A673 (cell line): ENCODE results near the gene RHCG. TPM values are rescaled to one million over a fixed set of nuclear protein-coding genes. Genes with fewer than 3 reads are reported as not detected.

ENCODE experiments used
- BruUV-seq: library from RNA; stranded (reverse); fragments of 400-500 nt; replicated peaks from 2 replicates; lab custom pipeline; 2021; lab: Mats Ljungman, UMichigan
- CTCF ChIA-PET: fragments of 300-600 bp; sonication (Branson Sonifier 250); formaldehyde crosslinking; loops from one replicate; lab custom pipeline; 2022; ENCODE audit warnings: antibody characterized with exemption; lab: Charles Lee
- POLR2A ChIA-PET: fragments of 300-600 bp; sonication (Branson Sonifier 250); formaldehyde crosslinking; loops from one replicate; lab custom pipeline; 2022; ENCODE audit warnings: antibody characterized with exemption; ENCODE audit not compliant: low non-redundant PET; lab: Charles Lee
- DNase-seq: peaks from one replicate; pipeline ENCODE4 v3.0.0-alpha.2; 2015; ENCODE audit warnings: low spot score
- H3K27ac ChIP-seq: fragments of 200-600 bp; sonication (generic); 2 replicates; pipeline ENCODE4 v1.5.1; 2016; ENCODE audit warnings: mixed run types, low read depth, mild to moderate bottlenecking, mixed read lengths, antibody characterized with exemption, low read length; ENCODE audit not compliant: poor library complexity, severe bottlenecking
- H3K27me3 ChIP-seq: fragments of 200-600 bp; sonication (generic); replicated peaks from 2 replicates; pipeline ENCODE4 v1.6.1; 2017; ENCODE audit warnings: mixed run types, low read depth, mild to moderate bottlenecking, mixed read lengths, antibody characterized with exemption, low read length; ENCODE audit not compliant: insufficient read depth, poor library complexity
- H3K36me3 ChIP-seq: fragments of 200-600 bp; sonication (generic); 2 replicates; pipeline ENCODE4 v1.6.1; 2016; ENCODE audit warnings: mixed run types, mild to moderate bottlenecking, mixed read lengths, antibody characterized with exemption, low read length; ENCODE audit not compliant: insufficient read depth, poor library complexity, severe bottlenecking
- H3K4me1 ChIP-seq: fragments of 200-600 bp; sonication (generic); 2 replicates; pipeline ENCODE4 v1.6.1; 2017; ENCODE audit warnings: mixed run types, mild to moderate bottlenecking, mixed read lengths, antibody characterized with exemption, low read length; ENCODE audit not compliant: insufficient read depth, poor library complexity, severe bottlenecking
- H3K4me3 ChIP-seq: fragments of 200-600 bp; sonication (generic); 2 replicates; pipeline ENCODE4 v1.5.1; 2016; ENCODE audit warnings: low read depth, mixed run types, mild to moderate bottlenecking, mixed read lengths, low read length; ENCODE audit not compliant: poor library complexity, severe bottlenecking
- H3K9me3 ChIP-seq: fragments of 200-600 bp; sonication (generic); 2 replicates; pipeline ENCODE4 v1.6.1; 2016; ENCODE audit warnings: mixed run types, low read depth, mild to moderate bottlenecking, mixed read lengths, antibody characterized with exemption, low read length; ENCODE audit not compliant: poor library complexity, severe bottlenecking
- EZH2 ChIP-seq: fragments of 200-600 bp; sonication (generic); IDR thresholded peaks from 2 replicates; pipeline ENCODE4 v1.6.1; 2017; ENCODE audit warnings: borderline replicate concordance, low read depth, mild to moderate bottlenecking, mixed read lengths, antibody characterized with exemption, low read length; ENCODE audit not compliant: poor library complexity, severe bottlenecking
- intact Hi-C: fragments of 100-400 bp; cut with micrococcal nuclease; formaldehyde crosslinking; loops from one replicate; pipeline ENCODE4 v1.10.0; 2022; ENCODE audit not compliant: unreplicated experiment
- total RNA-seq: library from RNA; stranded (reverse); gene quantifications from 2 replicates; pipeline ENCODE4 v1.2.3, GENCODE V29; 2021
- TF ChIP-seq, protein P1 (sequence below): fragments of 300-800, 200-600 bp; sonication (generic); conservative IDR thresholded peaks from 2 replicates; pipeline ENCODE4 v1.5.1; 2017; ENCODE audit warnings: low read depth, mild to moderate bottlenecking, antibody characterized with exemption, low read length, moderate library complexity, mixed read lengths

The RHCG gene
- total RNA-seq, 1 experiment from 2014 or later = 1.4 TPM

DNA sequence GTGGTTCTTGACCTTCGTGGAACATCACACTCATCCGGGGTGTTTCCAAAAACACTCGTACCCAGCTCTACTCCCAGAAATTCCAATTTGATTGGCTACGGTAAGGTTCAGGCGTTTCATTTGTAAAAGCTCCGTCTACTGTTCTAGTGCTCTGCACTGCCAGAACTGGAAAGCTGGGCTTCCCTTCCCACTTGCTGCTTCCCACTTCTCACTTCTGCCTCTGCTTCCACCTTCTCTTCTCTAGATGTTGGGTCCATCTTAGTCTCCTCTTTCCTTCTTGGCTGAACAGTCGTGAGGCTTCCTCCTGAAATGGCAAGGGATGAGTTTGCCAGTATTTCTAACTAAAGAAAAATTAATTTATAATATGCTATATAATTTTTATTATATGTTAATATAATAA is 29.8 kb upstream of the RHCG start:
- no peaks in the 10 kb centered on the region for H3K9me3 ChIP-seq
- no peak overlapping the region for H3K27ac ChIP-seq
- POLR2A ChIA-PET = interaction anchor here (0.6 kb wide), 1 partner anchor 44 kb away, joined by 3 read pairs; no protein-coding TSS in a partner anchor
- H3K4me3 ChIP-seq = no peak overlapping the region
- no TSS peak for BruUV-seq
- H3K36me3 ChIP-seq = no peaks in the 10 kb centered on the region
- intact Hi-C loops = no loop called here
- no peaks in the 10 kb centered on the region for H3K27me3 ChIP-seq
- no peaks in the 10 kb centered on the region for H3K4me1 ChIP-seq
- CTCF ChIA-PET = no interaction called here
- TF ChIP-seq, protein P1, sequence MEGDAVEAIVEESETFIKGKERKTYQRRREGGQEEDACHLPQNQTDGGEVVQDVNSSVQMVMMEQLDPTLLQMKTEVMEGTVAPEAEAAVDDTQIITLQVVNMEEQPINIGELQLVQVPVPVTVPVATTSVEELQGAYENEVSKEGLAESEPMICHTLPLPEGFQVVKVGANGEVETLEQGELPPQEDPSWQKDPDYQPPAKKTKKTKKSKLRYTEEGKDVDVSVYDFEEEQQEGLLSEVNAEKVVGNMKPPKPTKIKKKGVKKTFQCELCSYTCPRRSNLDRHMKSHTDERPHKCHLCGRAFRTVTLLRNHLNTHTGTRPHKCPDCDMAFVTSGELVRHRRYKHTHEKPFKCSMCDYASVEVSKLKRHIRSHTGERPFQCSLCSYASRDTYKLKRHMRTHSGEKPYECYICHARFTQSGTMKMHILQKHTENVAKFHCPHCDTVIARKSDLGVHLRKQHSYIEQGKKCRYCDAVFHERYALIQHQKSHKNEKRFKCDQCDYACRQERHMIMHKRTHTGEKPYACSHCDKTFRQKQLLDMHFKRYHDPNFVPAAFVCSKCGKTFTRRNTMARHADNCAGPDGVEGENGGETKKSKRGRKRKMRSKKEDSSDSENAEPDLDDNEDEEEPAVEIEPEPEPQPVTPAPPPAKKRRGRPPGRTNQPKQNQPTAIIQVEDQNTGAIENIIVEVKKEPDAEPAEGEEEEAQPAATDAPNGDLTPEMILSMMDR = no peak
- no peak for TF ChIP-seq EZH2
- DNase-seq = no peak

DNA sequence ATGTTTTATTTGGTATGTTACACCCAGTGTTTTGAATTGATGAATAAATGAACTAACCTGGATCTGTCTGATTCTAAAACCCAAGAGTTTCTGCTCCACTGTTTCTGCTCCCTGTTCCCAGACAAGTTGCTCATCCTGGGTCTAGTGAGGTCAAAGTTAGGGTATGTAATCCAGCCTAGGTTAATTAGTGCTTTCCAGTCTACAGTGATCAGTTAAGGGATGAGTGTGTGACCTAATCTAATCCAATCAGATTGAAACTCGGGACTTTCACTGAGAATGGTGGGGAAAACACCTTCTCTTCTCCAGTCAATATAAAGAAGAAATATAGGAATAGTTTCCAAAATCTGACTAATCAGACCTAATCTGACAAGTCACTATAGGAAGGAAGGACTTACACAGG is 27.8 kb upstream of the RHCG start:
- DNase-seq = no peak
- TF ChIP-seq, protein P1 = no peak
- TF ChIP-seq EZH2 = no peak
- CTCF ChIA-PET = no interaction called here
- Histone ChIP-seq H3K27ac (no peak overlapping the region), H3K9me3 (no peaks in the 10 kb centered on the region), H3K4me3 (no peak overlapping the region), H3K4me1 (no peaks in the 10 kb centered on the region), H3K27me3 (no peaks in the 10 kb centered on the region), H3K36me3 (no peaks in the 10 kb centered on the region)
- BruUV-seq = no TSS peak
- intact Hi-C loops = no loop called here
- POLR2A ChIA-PET = no interaction called here

DNA sequence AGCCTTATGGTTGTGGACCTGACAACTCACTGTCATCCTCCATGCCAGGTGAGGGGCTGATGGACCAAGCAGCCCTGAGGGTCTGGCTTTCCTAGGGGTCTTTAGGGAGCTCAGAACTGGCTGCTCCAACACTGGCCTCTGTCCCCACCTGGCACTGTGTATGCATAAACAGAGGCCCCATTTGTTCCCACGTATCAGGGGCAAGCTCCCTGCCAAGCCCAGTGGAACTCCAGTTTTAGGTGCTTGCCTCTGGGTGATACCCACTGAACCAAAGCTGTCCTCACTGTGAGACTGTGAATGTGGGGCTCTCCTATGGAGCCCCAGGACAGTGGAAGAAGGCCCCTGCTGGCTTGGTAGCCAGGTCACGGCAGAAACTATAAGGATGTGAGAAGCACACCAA is 26.7 kb upstream of the RHCG start:
- H3K9me3 ChIP-seq = no peaks in the 10 kb centered on the region
- ChIA-PET POLR2A (no interaction called here), CTCF (no interaction called here)
- no peak for TF ChIP-seq EZH2
- TF ChIP-seq, protein P1 = no peak
- no peak for DNase-seq
- intact Hi-C loops = no loop called here
- H3K27me3 ChIP-seq = no peaks in the 10 kb centered on the region
- no peak overlapping the region for H3K4me3 ChIP-seq
- no peaks in the 10 kb centered on the region for H3K36me3 ChIP-seq
- no peak overlapping the region for H3K27ac ChIP-seq
- BruUV-seq = no TSS peak
- H3K4me1 ChIP-seq = no peaks in the 10 kb centered on the region
